Fibroblast of lung (primary cell): ENCODE results near the gene KLF3. TPM values are rescaled to one million over a fixed set of nuclear protein-coding genes. Genes with fewer than 3 reads are reported as not detected.

Source experiments
- DNase-seq, 2 donors: peaks; one replicate each; pipeline versions ENCODE4 v3.0.0 to v3.0.0-alpha.2; 2010; ENCODE audit warnings: low read depth in 2 of 2
- H2AFZ ChIP-seq: 2 replicates; pipeline ENCODE4 v1.5.1; 2012; ENCODE audit warnings: low read length, control low read depth, inconsistent platforms
- H3K27ac ChIP-seq: 2 replicates; pipeline ENCODE4 v1.5.1; 2011; ENCODE audit warnings: low read length, control low read depth; ENCODE audit not compliant: insufficient read depth
- H3K27me3 ChIP-seq: 2 replicates; pipeline ENCODE4 v1.5.1; 2011; ENCODE audit warnings: mild to moderate bottlenecking, low read length; ENCODE audit not compliant: control insufficient read depth, insufficient read depth
- H3K36me3 ChIP-seq: 2 replicates; pipeline ENCODE4 v1.5.1; 2011; ENCODE audit warnings: low read length; ENCODE audit not compliant: control insufficient read depth, insufficient read depth
- H3K4me1 ChIP-seq: 2 replicates; pipeline ENCODE4 v1.5.1; 2011; ENCODE audit warnings: low read length; ENCODE audit not compliant: control insufficient read depth, insufficient read depth; ENCODE audit errors: extremely low read depth
- H3K4me2 ChIP-seq: 2 replicates; pipeline ENCODE4 v1.5.1; 2011; ENCODE audit warnings: low read length, control low read depth; ENCODE audit not compliant: insufficient read depth; ENCODE audit errors: extremely low read depth
- H3K4me3 ChIP-seq, 4 experiments: fragments of 200-600 bp in 1 of 4; sonication (generic) in 1 of 4; replicated peaks in 1 of 4; 2 replicates each; pipeline ENCODE4 v1.5.1; 2011 to 2016; ENCODE audit warnings: low read length in 4 of 4, low read depth in 3 of 4, mild to moderate bottlenecking in 3 of 4, control low read depth in 2 of 4, inconsistent platforms in 1 of 4, mixed read lengths in 1 of 4; ENCODE audit not compliant: insufficient read depth in 1 of 4; ENCODE audit errors: control extremely low read depth in 1 of 4
- H3K79me2 ChIP-seq: 2 replicates; pipeline ENCODE4 v1.5.1; 2012; ENCODE audit warnings: mild to moderate bottlenecking, low read length, inconsistent platforms; ENCODE audit not compliant: control insufficient read depth, insufficient read depth
- H3K9ac ChIP-seq: 2 replicates; pipeline ENCODE4 v1.5.1; 2011; ENCODE audit warnings: mild to moderate bottlenecking, low read length, control low read depth; ENCODE audit not compliant: insufficient read depth
- H3K9me3 ChIP-seq: 2 replicates; pipeline ENCODE4 v1.5.1; 2012; ENCODE audit warnings: low read depth, low read length; ENCODE audit not compliant: control insufficient read depth, insufficient read depth
- H4K20me1 ChIP-seq: 2 replicates; pipeline ENCODE4 v1.5.1; 2011; ENCODE audit warnings: low read length; ENCODE audit not compliant: control insufficient read depth, insufficient read depth; ENCODE audit errors: extremely low read depth
- CTCF ChIP-seq, 2 donors: IDR thresholded peaks in 1 of 2; conservative IDR thresholded peaks in 1 of 2; 1 replicate in 1 of 2; 2 replicates in 1 of 2; pipeline ENCODE4 v1.5.1; 2011 to 2012; ENCODE audit warnings: low read length in 2 of 2, control low read depth in 1 of 2, inconsistent platforms in 1 of 2, low read depth in 1 of 2, mild to moderate bottlenecking in 1 of 2
- EZH2 ChIP-seq: IDR thresholded peaks from 2 replicates; pipeline ENCODE4 v1.5.1; 2012; ENCODE audit warnings: low read length, control low read depth, mild to moderate bottlenecking; ENCODE audit errors: missing control alignments
- polyA plus RNA-seq, 2 donors: library from polyadenylated mRNA; depleted of rRNA in 1 of 2; stranded (reverse) in 1 of 2; unstranded in 1 of 2; fragments of >200 nt; gene quantifications; 2 replicates each; pipeline ENCODE4 v1.2.1, GENCODE V29; 2011 to 2012; ENCODE audit warnings: missing spikeins in 1 of 2
- total RNA-seq: library from RNA; depleted of rRNA; stranded (reverse); fragments of >200 nt; gene quantifications from 2 replicates; pipeline ENCODE4 v1.2.1, GENCODE V29; 2014

KLF3 gene
- total and polyA plus RNA-seq, 2 donors (not counting 1 experiment from before 2014, with no cell fraction given): 12.4 to 18.9 TPM

- no peak for TF ChIP-seq CTCF (conservative IDR thresholded peaks at IDR 0.05 in 1 of 2, IDR thresholded peaks at IDR 0.05 in 1 of 2; ENCODE audit: low read depth in 1 of 2, low read length in 2 of 2)
- no peak for TF ChIP-seq EZH2
Measured at GRCh38 chr4:38665551-38666411, 1.8 kb downstream of the KLF3 start.

GRCh38 chr4:38666766-38667084 is 2.7 kb downstream of the KLF3 start:
- Histone ChIP-seq H3K27ac (peak overlapping the region; percentile 90), H3K79me2 (peaks cover 72% of the 10 kb centered on the region), H3K36me3 (no peaks in the 10 kb centered on the region), H3K4me2 (peak overlapping the region; percentile 90), H4K20me1 (no peaks in the 10 kb centered on the region), H2AFZ (no peak overlapping the region), H3K9me3 (no peaks in the 10 kb centered on the region), H3K27me3 (no peaks in the 10 kb centered on the region), H3K4me3 (peak overlapping the region; percentile 38 to 89 (median 58)), H3K9ac (peak overlapping the region; percentile 56), H3K4me1 (peaks cover 11% of the 10 kb centered on the region)
- no peak for DNase-seq
- TF ChIP-seq CTCF (conservative IDR thresholded peaks at IDR 0.05 in 1 of 2, IDR thresholded peaks at IDR 0.05 in 1 of 2; ENCODE audit: low read depth in 1 of 2, low read length in 2 of 2): no peak
- no peak for TF ChIP-seq EZH2

More at GRCh38 chr4:38665551-38666411, 1.8 kb downstream of the KLF3 start:
- H2AFZ ChIP-seq: no peak overlapping the region
- H3K4me1 ChIP-seq: peaks cover 11% of the 10 kb centered on the region
- H3K27ac ChIP-seq: peak overlapping the region; percentile 90
- H3K79me2 ChIP-seq: peaks cover 62% of the 10 kb centered on the region
- DNase-seq: no peak
- H3K4me2 ChIP-seq: peak overlapping the region; percentile 90
- H3K9me3 ChIP-seq: no peaks in the 10 kb centered on the region
- peak overlapping the region; percentile 93 for H3K9ac ChIP-seq
- peak overlapping the region; percentile 39 to 89 (median 60) for H3K4me3 ChIP-seq
- H3K27me3 ChIP-seq: no peaks in the 10 kb centered on the region
- H3K36me3 ChIP-seq: no peaks in the 10 kb centered on the region
- no peaks in the 10 kb centered on the region for H4K20me1 ChIP-seq

GRCh38 chr4:38667085-38667893 is 3.3 kb downstream of the KLF3 start:
- Histone ChIP-seq H3K9me3 (no peaks in the 10 kb centered on the region), H3K27ac (peak overlapping the region; percentile 90), H3K4me3 (peak overlapping the region; percentile 42 to 89 (median 60)), H3K4me2 (peak overlapping the region; percentile 92), H2AFZ (no peak overlapping the region), H3K4me1 (peaks cover 13% of the 10 kb centered on the region), H3K9ac (peak overlapping the region; percentile 56), H3K36me3 (no peaks in the 10 kb centered on the region), H3K27me3 (no peaks in the 10 kb centered on the region), H3K79me2 (peaks cover 77% of the 10 kb centered on the region), H4K20me1 (no peaks in the 10 kb centered on the region)
- TF ChIP-seq CTCF (conservative IDR thresholded peaks at IDR 0.05 in 1 of 2, IDR thresholded peaks at IDR 0.05 in 1 of 2; ENCODE audit: low read depth in 1 of 2, low read length in 2 of 2) (no peak), EZH2 (no peak)
- peak; percentile 98 to 99 for DNase-seq
